GM23338 (cell line): ENCODE results near the gene ADSS1. TPM values are rescaled to one million over a fixed set of nuclear protein-coding genes. Genes with fewer than 3 reads are reported as not detected.

Source experiments
- ATAC-seq: fragments of 200-7000 bp; cut with Tn5 transposase; 3 replicates; pipeline ENCODE4 v1.9.1; 2020
- DNase-seq: peaks from one replicate; pipeline ENCODE4 v3.0.0-alpha.2; 2015; ENCODE audit warnings: low spot score
- H2AFZ ChIP-seq: fragments of 200-600 bp; sonication (generic); 2 replicates; pipeline ENCODE4 v1.8.0; 2016; ENCODE audit warnings: antibody characterized with exemption, mild to moderate bottlenecking, moderate library complexity
- H3F3A ChIP-seq: fragments of 200-600 bp; sonication (generic); replicated peaks from 2 replicates; pipeline ENCODE4 v1.8.0; 2017; ENCODE audit warnings: antibody characterized with exemption, mixed run types, low read depth
- H3K27ac ChIP-seq: fragments of 200-600 bp; sonication (generic); 2 replicates; pipeline ENCODE4 v1.6.1; 2016; ENCODE audit warnings: low read depth
- H3K27me3 ChIP-seq: fragments of 200-600 bp; sonication (generic); 2 replicates; pipeline ENCODE4 v1.8.0; 2016; ENCODE audit warnings: mild to moderate bottlenecking, mixed run types, moderate library complexity; ENCODE audit not compliant: insufficient read depth
- H3K36me3 ChIP-seq: fragments of 200-600 bp; sonication (generic); 2 replicates; pipeline ENCODE4 v1.8.0; 2016; ENCODE audit warnings: mild to moderate bottlenecking; ENCODE audit not compliant: insufficient read depth
- H3K4me1 ChIP-seq: fragments of 200-600 bp; sonication (generic); 2 replicates; pipeline ENCODE4 v1.8.0; 2016; ENCODE audit warnings: mild to moderate bottlenecking, moderate library complexity; ENCODE audit not compliant: insufficient read depth
- H3K4me2 ChIP-seq: fragments of 200-600 bp; sonication (generic); 2 replicates; pipeline ENCODE4 v1.7.1; 2017; ENCODE audit warnings: mixed run types
- H3K4me3 ChIP-seq: fragments of 200-600 bp; sonication (generic); 2 replicates; pipeline ENCODE4 v1.6.1; 2016; ENCODE audit warnings: mixed run types
- H3K79me2 ChIP-seq: fragments of 200-600 bp; sonication (generic); replicated peaks from 2 replicates; pipeline ENCODE4 v1.8.0; 2017; ENCODE audit warnings: mild to moderate bottlenecking; ENCODE audit not compliant: insufficient read depth
- H3K9me2 ChIP-seq: fragments of 200-600 bp; sonication (generic); 2 replicates; pipeline ENCODE4 v1.8.0; 2017; ENCODE audit not compliant: insufficient read depth
- H4K20me1 ChIP-seq: fragments of 200-600 bp; sonication (generic); replicated peaks from 2 replicates; pipeline ENCODE4 v1.8.0; 2017; ENCODE audit warnings: mild to moderate bottlenecking; ENCODE audit not compliant: insufficient read depth
- H3K27ac Mint-ChIP-seq: 2 replicates; pipeline ENCODE4 v1.8.0; 2020; ENCODE audit warnings: inconsistent platforms, mild to moderate bottlenecking, moderate library complexity, mixed read lengths
- H3K27me3 Mint-ChIP-seq: 3 replicates; pipeline ENCODE4 v1.8.0; 2022; ENCODE audit warnings: low read depth, mild to moderate bottlenecking, moderate library complexity, mixed read lengths, inconsistent platforms; ENCODE audit not compliant: insufficient read depth, poor library complexity
- H3K36me3 Mint-ChIP-seq: 3 replicates; pipeline ENCODE4 v1.8.0; 2021; ENCODE audit warnings: low read depth, mild to moderate bottlenecking, inconsistent platforms, moderate library complexity, mixed read lengths
- H3K4me1 Mint-ChIP-seq: 3 replicates; pipeline ENCODE4 v1.8.0; 2020; ENCODE audit warnings: mild to moderate bottlenecking, inconsistent platforms, mixed read lengths
- H3K4me3 Mint-ChIP-seq: 3 replicates; pipeline ENCODE4 v1.8.0; 2021; ENCODE audit warnings: moderate library complexity, mild to moderate bottlenecking, inconsistent platforms, mixed read lengths
- H3K9me3 Mint-ChIP-seq: 3 replicates; pipeline ENCODE4 v1.8.0; 2020; ENCODE audit warnings: moderate library complexity, mild to moderate bottlenecking, inconsistent platforms, mixed read lengths
- CREB1 ChIP-seq: fragments of 250-450 bp; sonication (Bioruptor Pico); IDR thresholded peaks from 2 replicates; pipeline ENCODE4 v1.5.0; 2020; ENCODE audit warnings: low read depth, mild to moderate bottlenecking, moderate library complexity
- EZH2 ChIP-seq: fragments of 200-600 bp; sonication (generic); IDR thresholded peaks from one replicate; pipeline ENCODE4 v1.8.0; 2017; ENCODE audit warnings: antibody characterized with exemption, mild to moderate bottlenecking, low read depth; ENCODE audit not compliant: unreplicated experiment
- EZH2phosphoT487 ChIP-seq: fragments of 200-600 bp; sonication (generic); IDR thresholded peaks from one replicate; pipeline ENCODE4 v1.8.1; 2018; ENCODE audit warnings: antibody characterized with exemption; ENCODE audit not compliant: unreplicated experiment
- JUNB ChIP-seq: IDR thresholded peaks from one replicate; pipeline ENCODE4 v1.6.1; 2016; ENCODE audit warnings: antibody characterized with exemption; ENCODE audit not compliant: unreplicated experiment
- NANOG ChIP-seq: IDR thresholded peaks from 2 replicates; pipeline ENCODE4 v1.6.1; 2016; ENCODE audit warnings: antibody characterized with exemption, borderline replicate concordance
- POLR2AphosphoS5 ChIP-seq: IDR thresholded peaks from 2 replicates; pipeline ENCODE4 v1.6.1; 2016; ENCODE audit warnings: antibody characterized with exemption, low read depth
- REST ChIP-seq: IDR thresholded peaks from one replicate; pipeline ENCODE4 v1.6.1; 2018; ENCODE audit warnings: antibody characterized with exemption; ENCODE audit not compliant: unreplicated experiment
- ZNF331 ChIP-seq: fragments of 250-450 bp; sonication (Bioruptor Pico); IDR thresholded peaks from 2 replicates; pipeline ENCODE4 v1.5.0; 2020; ENCODE audit warnings: low read depth, mild to moderate bottlenecking, moderate library complexity
- polyA plus RNA-seq: library from polyadenylated mRNA; unstranded; fragments of >200 nt; fragmentation: Nextera tagmentation; extraction: Ambion mirVana; gene quantifications from 2 replicates; pipeline ENCODE4 v1.2.1, GENCODE V29; 2016
- total RNA-seq: library from RNA; depleted of rRNA; stranded (reverse); fragments of >200 nt; shearing (Covaris generic); gene quantifications from 2 replicates; pipeline ENCODE4 v1.2.3, GENCODE V29; 2014

ADSS1 gene
- total and polyA plus RNA-seq, 2 experiments from 2014 or later: 9.5 to 11.6 TPM

DNA sequence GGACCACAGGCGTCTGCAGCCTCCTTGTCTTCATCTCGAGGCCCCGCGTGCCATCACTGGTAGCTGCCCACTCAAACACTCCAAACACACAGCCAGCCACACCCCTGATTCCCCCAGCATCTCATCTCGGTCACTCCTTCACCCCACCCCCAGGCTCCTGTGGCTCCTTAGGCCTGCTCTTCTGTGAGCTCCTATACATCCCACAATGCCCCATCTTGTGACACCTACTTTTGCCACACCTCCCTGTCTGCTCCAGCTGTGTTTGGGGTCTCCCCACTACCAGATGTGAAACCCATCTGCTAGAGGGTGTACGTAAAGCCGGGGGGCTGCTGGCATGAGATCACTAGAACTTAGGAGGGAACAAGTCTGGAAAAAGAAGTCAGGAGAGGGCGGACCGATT, 67.4 kb downstream of the ADSS1 start:
- TF ChIP-seq JUNB (no peak), EZH2 (no peak), EZH2phosphoT487 (no peak), POLR2AphosphoS5 (no peak), REST (no peak), CREB1 (CRISPR knock-in tag) (no peak), NANOG (no peak)
- H3K36me3 Mint-ChIP-seq: peaks cover 3% of the 10 kb centered on the region; the same call in 2 of the 3 replicates
- no peak overlapping the region for H3K27ac ChIP-seq
- H3K27ac Mint-ChIP-seq: no peak overlapping the region
- no peak overlapping the region for H2AFZ ChIP-seq
- peaks cover 15% of the 10 kb centered on the region; the same call in 1 of the 2 replicates for H4K20me1 ChIP-seq
- H3F3A ChIP-seq: no peaks in the 10 kb centered on the region
- no peak for ATAC-seq
- no peak overlapping the region for H3K4me3 Mint-ChIP-seq
- H3K4me3 ChIP-seq: no peak overlapping the region
- peaks cover 19% of the 10 kb centered on the region for H3K27me3 Mint-ChIP-seq
- H3K4me1 Mint-ChIP-seq: peaks cover 17% of the 10 kb centered on the region
- no peak for DNase-seq
- H3K79me2 ChIP-seq: peaks cover 16% of the 10 kb centered on the region
- H3K27me3 ChIP-seq: peaks cover 7% of the 10 kb centered on the region
- H3K4me2 ChIP-seq: no peak overlapping the region
- H3K4me1 ChIP-seq: peaks cover 10% of the 10 kb centered on the region
- no peaks in the 10 kb centered on the region for H3K9me2 ChIP-seq
- no peaks in the 10 kb centered on the region for H3K36me3 ChIP-seq
- no peaks in the 10 kb centered on the region for H3K9me3 Mint-ChIP-seq

DNA sequence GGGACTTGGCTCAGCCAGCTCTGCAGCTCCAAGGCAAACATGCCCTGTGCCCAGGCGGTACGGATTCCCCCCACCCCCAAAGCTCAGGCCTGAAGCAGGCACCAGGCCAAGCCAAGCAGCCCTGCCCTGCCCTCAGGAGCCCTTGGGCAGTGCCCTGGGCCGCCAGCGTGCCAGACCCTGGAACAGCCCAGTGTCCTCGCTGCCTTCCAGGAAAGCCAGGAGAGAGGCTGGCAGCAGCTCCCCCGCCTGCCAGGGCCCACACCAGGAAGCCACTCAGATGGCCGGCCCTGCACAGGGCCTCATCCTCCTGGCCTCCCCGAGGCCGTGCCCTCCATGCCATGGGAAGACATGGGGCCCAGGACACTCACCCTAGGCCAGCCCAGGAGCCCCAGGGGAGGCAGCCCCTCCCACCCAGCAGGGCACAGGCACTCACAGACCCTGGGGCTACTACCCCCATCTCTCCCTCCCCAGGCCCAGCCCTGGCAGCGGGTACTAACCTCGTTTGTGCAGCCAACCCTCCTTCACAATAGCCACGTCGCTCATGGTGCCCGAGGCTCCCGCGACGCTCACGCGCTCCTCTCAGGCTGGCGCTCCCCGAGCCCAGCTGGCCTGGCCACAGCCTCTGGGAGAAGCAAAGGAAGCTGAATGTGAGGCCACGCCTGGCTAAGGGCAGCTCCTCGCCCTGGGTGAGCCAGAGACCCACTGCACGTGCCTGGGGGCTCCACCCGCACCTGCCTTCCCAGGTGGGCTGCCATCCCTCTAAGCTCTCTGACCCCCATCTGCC, 68.3 kb downstream of the ADSS1 start:
- H3K4me1 ChIP-seq: peaks cover 18% of the 10 kb centered on the region
- H3K4me3 Mint-ChIP-seq: no peak overlapping the region
- DNase-seq (no peak), ATAC-seq (no peak)
- H3K27ac ChIP-seq: no peak overlapping the region
- peaks cover 25% of the 10 kb centered on the region for H3K4me1 Mint-ChIP-seq
- no peak overlapping the region for H3K27ac Mint-ChIP-seq
- peaks cover 15% of the 10 kb centered on the region for H3K27me3 ChIP-seq
- H3K36me3 ChIP-seq: no peaks in the 10 kb centered on the region
- H3K4me2 ChIP-seq: no peak overlapping the region
- peaks cover 3% of the 10 kb centered on the region; the same call in 2 of the 3 replicates for H3K36me3 Mint-ChIP-seq
- H3K9me3 Mint-ChIP-seq: no peaks in the 10 kb centered on the region
- peaks cover 15% of the 10 kb centered on the region; the same call in 1 of the 2 replicates for H4K20me1 ChIP-seq
- H3K79me2 ChIP-seq: peaks cover 16% of the 10 kb centered on the region
- no peaks in the 10 kb centered on the region for H3K9me2 ChIP-seq
- peaks cover 23% of the 10 kb centered on the region for H3K27me3 Mint-ChIP-seq
- no peak overlapping the region for H2AFZ ChIP-seq
- no peaks in the 10 kb centered on the region for H3F3A ChIP-seq
- H3K4me3 ChIP-seq: no peak overlapping the region
- TF ChIP-seq REST: no peak
- TF ChIP-seq ZNF331 (CRISPR knock-in tag): no peak
- TF ChIP-seq CREB1 (CRISPR knock-in tag): no peak
